Activated CD4-positive, CD25-positive, alpha-beta regulatory T cell treated with anti-CD3 and anti-CD28 coated beads, Interleukin-2, amount 50 U/mL, for 72 hours (primary cell): Measurements from ENCODE around the gene HMGA1.
"Not testable (repeated sequence)": the region's sequence is repeated elsewhere in the genome, so short reads cannot be mapped to it uniquely, and the experiment has no call there.

Experiments used
- DNase-seq: peaks from one replicate; pipeline ENCODE4 v3.0.0; 2021

The HMGA1 gene

DNA sequence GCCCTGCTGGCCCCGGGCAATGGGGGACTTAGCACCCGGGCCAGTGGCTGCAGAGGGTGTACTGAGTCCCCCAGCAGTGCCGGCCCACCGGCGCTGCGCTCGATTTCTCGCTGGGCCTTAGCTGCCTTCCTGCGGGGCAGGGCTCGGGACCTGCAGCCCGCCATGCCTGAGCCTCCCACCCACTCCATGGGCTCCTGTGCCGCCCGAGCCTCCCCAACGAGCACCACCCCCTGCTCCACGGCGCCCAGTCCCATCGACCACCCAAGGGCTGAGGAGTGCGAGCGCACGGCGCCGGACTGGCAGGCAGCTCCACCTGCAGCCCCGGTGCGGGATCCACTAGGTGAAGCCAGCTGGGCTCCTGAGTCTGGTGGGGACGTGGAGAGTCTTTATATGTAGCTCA is 32.5 kb downstream of the HMGA1 start:
- DNase-seq = not testable (repeated sequence)

GRCh38 chr6:34269658-34270341 is 33.1 kb downstream of the HMGA1 start:
- DNase-seq = not testable (repeated sequence)

GRCh38 chr6:34272013-34272926 is 35.6 kb downstream of the HMGA1 start:
- DNase-seq = no peak

DNA sequence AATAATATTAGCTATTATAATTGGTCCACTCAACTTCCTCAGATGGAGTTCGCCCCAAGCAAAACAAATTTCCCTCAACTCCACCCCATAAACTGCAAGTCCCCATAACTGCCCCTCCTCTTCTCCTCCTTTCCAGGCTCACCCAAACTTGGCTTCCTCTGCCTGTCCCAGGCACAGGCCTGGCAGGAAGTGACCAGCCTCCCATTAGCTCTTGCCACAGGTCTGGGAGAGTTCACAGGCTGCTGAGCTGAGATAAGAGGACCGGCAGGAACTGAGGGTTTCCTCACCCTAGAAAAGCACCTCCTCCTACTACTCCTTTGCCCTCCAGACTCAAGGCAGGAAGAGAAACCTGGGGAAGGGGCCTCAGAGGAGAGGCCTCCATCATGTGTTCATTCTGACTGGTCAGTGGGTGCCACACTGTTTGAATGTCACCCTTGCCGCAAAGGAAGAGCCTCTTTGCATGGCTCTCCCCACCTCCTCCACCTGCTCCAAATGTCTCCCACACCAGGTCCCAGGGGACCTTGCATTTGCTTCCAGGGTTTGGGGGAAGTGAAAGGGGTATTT is 36.7 kb downstream of the HMGA1 start:
- no peak for DNase-seq

DNA sequence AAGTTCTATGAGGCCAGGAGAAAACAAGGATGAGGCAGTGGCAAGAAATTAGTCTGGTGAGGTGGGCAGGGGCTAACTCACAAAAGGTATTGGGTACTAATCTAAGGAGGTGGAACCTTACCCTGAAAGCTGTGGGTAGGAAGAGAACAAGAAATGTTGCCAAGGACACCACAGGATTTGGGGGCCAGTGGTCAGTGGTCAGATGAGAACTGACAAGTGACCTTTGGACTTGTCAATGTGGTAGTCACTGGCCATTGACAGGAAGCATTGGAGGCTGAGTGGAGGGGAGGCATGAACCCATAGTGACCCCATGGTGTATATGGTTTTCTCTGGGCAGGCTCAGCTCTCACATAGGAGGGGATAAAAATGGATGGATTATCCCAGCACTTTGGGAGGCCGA is 37.5 kb downstream of the HMGA1 start:
- DNase-seq = no peak

DNA sequence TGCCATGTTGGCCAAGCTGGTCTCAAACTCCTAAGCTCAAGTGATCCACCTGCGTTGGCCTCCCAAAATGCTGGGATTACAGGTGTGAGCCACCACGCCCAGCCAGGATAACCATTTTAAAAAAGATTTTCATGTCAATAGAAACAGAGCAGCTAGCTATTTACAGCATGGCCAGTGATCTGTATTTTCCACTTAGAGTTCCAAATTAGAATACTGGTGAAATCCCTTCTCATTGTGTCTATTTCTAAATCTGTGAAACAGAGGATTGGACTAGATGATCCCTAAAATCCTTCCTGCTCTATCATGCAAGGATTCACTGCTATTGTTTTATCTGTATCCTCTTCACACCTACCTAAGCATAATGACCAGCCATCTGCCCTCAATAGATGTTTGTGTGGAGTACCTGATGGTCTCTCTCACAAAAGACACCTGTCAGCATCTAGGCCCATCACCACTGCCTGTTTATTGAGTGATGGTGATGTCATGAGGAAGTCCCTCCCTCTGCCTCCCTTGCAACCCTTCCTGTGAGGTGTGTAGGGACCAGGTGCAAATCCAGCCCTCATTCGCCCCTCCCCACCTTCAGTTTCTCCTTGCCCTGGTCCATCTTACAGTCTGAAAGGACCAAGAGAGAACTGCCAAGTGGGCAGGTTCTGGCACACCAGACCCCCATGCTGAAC is 38.6 kb downstream of the HMGA1 start:
- no peak for DNase-seq

DNA sequence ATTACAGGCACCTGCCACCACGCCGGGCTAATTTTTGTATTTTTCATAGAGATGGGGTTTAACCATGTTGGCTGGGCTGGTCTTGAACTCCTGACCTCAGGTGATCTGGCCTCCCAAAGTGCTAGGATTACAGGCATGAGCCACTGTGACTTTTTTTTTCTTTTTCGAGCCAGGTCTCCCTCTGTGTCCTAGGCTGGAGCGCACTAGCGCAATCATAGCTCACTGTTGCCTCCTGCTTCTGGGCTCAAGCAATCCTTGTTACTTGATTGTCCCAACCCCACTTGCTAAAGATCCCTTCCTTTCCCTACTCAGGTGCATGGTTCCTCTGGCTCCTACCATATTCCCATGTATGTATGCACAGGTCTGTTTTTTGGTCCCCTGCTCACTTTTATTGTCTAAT is 39.5 kb downstream of the HMGA1 start:
- no peak for DNase-seq

DNA sequence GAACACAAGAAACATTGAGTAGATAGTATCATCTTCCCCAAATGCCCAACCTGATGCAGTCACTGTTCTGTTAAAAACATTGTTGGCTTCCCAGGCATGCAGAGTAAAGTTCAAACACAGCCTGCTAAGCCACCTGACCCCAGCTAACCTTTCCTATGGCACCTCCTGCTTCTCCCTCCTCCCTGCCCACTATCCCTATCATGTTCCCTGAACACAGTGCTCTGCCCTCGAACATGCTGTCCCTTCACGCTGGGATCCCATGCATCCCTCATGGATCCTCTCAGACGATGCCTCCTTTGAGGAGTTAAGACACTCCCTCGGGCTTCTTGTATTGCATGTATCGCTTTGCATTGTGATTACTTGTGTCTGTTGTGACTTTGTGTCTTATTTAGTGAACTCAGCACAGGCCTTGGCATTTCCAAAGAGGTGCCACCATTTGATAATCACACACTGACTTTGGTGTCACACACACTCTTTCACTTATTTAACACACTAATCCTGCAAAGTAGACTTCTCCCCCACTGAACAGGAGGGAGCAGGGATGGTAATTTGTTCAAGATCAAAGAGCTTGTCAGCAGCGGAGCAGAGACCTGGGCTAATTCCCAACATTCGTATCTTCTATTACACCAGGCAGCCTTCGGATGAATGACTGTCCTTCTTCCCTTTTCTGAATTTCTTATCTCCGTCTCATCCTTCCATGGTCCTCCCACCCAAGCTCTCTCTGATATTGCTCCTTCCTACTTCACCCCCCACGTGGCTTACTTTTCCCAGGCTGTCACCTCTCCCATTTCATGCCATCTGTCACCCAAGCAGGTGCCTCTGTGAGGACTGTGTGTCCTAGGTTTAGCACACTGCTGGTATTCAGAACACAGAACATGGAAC is 40.4 kb downstream of the HMGA1 start:
- no peak for DNase-seq

- no peak for DNase-seq
Measured at GRCh38 chr6:34277763-34278112, 41.1 kb downstream of the HMGA1 start.

DNA sequence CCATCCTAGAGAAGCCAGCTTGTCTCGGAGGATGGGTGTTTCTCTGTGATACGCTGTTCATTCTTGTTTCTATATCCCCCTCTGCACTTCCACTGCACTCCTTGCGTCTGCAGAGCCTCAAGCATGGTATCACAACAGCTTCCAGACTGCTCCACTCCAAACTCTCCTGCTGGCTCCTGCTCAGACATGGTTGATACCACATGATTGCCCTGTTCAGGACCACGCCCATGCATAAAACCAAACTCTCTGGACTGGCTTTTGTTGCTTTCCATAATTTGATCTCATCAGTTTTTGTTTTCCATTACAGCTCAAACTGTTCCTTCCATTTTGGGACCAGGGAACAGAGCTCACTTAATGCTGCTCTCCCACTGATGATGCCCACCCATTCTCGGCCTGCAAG is 42.2 kb downstream of the HMGA1 start:
- DNase-seq = no peak

- no peak for DNase-seq
Measured at GRCh38 chr6:34280216-34280615, 43.5 kb downstream of the HMGA1 start.

DNA sequence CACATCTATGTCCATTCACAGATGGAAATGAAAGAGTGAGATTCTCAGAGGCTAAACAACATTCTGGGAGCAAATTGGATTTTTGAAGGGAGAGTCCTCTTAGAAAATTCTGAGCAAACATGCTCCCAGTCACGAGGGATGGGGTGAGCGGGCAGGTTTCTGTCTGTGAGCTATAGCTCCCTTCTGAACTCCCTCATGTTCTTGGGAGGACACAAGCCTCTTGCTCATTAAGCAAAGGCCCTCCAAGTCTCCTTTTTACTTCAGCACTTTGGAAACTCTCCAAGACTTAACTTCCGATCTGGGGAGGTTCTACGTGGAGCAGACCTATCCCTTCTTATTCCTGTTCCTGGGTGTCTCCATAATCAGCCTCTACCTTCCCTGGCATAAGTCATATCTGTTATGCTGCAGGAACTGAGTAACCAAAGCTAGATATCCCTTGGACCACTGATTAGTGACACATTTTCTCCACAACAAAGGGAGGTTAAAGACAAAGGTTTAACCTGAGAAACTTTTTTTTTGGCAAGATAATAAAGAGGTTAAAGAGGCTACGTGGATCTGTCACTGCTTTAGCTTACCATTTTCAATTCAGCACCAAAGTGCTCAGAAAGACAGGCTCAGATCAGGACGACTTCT is 45.1 kb downstream of the HMGA1 start:
- no peak for DNase-seq

DNA sequence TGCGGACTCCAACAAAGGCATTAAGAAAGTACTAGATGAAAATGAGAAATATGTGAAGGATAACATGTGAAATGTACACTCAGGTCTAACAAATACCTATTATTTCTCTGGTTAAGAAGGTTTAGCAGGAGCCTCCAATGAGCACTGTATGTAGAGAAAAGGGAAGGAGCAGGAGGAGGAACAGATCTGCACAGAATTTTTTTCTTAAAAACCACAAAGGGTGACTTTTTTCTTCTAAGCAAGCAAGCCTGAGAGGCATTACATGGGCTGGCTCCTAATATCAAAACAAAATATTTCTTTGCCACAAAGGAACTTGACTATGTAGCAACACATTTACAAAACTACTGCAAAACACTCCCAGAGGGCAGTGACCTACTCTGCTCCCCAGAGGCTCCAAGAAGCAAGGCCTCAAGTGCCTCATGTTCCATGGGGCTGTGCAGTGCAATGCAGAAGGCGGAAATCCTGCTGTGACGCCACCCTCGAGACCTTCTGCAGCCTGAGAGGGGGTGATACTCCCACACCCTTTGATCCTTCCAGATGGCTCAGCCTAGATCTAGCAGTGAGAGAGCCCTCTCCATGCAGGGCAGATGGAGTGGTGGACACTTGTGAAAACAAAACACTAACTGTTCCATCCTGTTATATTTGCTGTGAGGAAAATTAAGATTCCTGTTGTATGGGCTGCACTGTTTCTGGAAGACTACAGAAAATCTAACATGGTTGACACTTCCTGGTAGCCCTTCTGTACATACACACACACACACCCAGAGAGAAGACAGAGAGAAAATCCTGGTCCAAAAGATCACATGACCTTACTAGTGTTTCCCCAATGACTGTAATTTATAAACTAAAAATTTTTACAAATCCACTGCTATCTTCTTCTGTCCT is 48.1 kb downstream of the HMGA1 start:
- no peak for DNase-seq

- no peak for DNase-seq
Measured at GRCh38 chr6:34285448-34286164, 48.9 kb downstream of the HMGA1 start.

- DNase-seq = no peak
Measured at GRCh38 chr6:34288581-34288980, 51.9 kb downstream of the HMGA1 start.

DNA sequence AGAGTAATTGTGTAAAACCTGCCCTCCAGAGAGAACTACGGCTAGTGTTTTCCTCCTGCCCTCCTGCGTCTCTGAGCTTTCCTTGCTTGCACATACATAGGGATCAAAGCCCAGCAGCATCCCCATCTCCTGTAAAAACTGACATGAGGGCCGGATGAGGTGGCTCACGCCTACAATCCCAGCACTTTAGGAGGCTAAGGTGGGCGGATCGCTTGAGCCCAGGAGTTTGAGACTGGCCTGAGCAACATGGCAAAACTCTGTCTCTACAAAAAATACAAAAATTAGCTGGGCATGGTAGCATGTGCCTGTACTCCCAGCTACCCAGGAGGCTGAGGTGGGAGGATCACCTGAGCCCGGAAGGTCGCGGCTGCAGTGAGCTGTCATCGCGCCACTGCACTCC is 52.5 kb downstream of the HMGA1 start:
- DNase-seq = no peak

DNA sequence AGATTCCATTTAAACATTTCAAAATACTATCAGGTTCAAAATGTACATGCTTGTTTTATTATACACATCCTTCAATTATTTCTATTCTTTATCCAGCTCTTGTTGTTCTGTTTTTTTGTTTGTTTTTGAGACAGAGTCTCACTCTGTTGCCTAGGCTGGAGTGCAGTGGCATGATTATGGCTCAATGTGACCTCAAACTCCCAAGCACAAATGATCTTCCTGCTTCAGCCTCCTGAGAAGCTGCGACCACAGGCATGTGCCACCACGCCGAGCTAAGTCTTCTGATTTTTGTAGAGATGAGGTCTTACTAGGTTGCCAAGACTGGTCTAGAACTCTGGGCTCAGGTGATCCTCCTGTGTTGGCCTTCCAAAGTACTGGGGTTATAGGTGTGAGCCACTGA is 56.3 kb downstream of the HMGA1 start:
- no peak for DNase-seq

DNA sequence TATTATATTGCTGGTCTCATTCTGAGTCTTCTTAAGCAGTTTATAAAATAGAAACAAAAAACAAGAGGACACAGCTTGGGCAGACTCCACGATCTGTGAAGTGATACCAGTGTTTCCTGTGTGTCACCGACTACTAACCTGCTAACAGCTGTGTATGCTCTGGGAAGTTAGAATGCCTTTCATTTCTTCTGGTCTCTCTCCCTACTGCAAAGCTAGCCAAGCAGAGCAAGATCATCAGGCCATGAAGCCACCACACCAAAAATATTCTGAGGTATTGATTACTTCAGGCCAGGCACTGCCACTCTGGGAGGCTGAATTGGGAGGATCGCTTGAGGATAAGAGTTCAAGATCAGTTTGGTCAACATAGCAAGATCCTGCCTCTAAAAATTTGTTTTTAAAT is 59.0 kb downstream of the HMGA1 start:
- DNase-seq = no peak
